GM12873 (cell line): ENCODE results near the gene MAEA.

Experiments used
- TF ChIP-seq, protein P1 (sequence below): IDR thresholded peaks from 2 replicates; pipeline ENCODE4 v1.5.1; 2012; ENCODE audit warnings: low read depth, mild to moderate bottlenecking, moderate library complexity, low read length, control low read depth; ENCODE audit not compliant: insufficient read depth; ENCODE audit errors: missing control alignments

MAEA gene

DNA sequence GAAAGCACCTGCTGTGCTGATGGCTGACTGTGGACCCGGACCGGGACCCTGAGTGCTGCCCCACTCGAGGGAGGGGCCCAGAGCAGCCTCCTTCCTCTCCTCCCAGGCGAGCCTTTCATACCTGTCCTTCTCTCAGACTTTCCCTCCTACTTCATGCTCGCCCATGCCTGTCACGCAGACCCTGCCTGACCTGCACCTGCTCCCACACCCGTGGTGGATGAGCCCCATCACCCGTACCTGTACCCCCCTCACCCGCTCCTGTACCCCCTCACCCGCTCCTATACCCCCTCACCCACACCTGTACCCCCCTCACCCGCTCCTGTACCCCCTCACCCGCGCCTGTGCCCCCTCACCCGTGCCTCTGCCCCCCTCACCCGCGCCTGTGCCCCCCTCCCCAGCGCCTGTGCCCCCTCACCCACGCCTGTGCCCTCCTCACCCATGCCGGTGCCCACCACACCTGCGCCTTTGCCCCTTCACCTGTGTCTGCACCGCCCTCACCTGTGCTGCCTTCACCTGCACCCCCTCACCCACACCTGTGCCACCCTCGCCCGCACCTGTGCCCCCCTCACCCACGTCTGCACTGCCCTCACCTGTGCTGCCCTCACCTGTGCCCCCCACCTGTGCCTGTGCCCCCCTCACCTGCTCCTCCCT lies 5.8 kb downstream of the MAEA start:
- TF ChIP-seq, protein P1, sequence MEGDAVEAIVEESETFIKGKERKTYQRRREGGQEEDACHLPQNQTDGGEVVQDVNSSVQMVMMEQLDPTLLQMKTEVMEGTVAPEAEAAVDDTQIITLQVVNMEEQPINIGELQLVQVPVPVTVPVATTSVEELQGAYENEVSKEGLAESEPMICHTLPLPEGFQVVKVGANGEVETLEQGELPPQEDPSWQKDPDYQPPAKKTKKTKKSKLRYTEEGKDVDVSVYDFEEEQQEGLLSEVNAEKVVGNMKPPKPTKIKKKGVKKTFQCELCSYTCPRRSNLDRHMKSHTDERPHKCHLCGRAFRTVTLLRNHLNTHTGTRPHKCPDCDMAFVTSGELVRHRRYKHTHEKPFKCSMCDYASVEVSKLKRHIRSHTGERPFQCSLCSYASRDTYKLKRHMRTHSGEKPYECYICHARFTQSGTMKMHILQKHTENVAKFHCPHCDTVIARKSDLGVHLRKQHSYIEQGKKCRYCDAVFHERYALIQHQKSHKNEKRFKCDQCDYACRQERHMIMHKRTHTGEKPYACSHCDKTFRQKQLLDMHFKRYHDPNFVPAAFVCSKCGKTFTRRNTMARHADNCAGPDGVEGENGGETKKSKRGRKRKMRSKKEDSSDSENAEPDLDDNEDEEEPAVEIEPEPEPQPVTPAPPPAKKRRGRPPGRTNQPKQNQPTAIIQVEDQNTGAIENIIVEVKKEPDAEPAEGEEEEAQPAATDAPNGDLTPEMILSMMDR: no peak

DNA sequence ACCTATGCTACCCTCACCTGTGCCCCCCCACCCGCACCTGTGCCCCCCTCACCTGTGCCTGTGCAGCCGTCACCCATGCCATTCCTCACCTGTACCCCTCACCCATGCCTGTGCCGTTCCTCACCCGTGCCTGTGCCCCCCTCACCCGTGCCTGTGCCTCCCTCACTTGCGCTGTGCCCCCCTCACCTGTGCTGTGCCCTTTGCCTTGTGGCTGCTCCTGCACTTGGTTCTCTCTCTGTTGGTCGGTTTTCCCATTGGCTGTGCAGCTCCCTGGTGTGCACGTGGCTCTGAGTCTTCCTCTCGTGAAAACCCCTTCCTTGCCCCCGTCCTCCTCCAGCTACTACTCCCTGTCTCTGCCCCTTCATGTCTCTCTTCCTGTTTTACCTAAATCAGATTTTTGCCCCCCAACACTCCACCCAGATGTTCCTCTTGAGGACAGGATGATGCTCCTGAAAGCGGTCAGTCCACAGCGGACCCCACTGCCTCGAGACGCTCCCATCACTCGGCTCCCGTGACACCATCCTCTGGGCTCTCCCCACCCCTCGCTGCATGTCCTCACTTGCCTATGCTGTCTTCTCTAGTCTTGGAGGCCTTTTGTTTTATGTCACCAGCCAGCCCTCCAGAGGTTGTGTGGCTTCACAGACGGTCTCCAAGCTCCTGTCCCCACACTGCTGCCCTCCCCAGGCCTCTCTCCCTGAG lies 6.8 kb downstream of the MAEA start:
- TF ChIP-seq, protein P1: no peak

DNA sequence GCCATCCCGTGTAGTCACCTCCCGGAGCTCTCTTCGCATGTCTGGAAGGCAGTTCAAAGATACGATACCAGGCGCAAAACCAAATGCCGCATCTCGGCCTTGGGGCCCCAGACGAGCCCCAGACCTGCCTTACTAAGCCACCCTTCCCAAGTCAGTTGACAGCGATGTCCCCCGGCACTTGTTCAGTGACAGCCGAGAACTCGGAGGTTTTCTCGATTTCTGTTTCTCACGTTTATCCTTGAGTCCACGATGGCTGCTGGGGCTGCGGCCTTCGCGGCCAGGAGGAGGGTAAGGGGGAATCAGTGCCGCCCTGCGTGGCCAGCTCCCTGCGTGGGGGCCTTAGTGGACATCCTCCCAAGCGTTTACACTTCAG lies 7.3 kb downstream of the MAEA start:
- TF ChIP-seq, protein P1: no peak

DNA sequence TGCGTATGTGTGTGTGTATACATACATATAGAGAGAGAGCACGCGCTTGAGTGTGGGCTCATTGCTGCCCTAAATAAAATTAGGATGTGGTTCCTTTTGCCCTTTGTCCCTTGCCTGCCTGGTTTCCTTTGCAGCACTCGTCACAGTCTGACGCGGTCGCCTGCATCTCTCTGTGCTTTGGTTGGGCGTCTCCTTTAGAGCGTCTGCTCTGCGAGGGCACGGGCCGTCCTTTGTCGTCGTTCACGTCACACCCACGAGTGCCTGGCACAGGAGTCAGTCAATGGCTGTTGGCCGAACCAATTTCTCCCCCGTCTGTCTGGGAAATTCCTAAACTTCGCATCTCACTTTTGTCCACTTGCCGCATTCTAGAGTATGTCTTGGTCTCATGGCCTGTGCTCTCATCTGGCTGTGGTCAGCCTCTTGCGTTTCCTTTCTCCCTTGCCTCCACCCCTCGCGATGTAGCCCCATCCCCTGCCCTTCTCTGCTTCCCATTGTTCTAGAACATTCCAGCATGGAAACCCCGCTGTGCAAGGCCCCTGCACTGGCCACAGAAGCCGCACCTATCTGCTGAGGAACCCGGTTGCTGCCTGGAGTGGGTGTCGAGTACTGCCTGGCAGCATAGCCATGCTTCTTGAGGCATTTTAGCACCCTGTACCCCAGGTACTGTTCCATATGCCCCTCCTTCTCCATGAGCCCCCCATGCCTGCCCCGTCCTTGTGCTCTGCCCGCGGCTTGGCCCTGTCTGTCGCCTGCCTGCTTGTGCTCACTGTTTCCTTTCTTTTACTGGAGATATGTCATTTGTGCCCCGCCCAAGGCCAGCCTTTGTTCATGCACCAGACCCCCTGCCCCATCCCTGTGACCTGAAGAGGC lies 8.0 kb downstream of the MAEA start:
- TF ChIP-seq, protein P1: no peak

DNA sequence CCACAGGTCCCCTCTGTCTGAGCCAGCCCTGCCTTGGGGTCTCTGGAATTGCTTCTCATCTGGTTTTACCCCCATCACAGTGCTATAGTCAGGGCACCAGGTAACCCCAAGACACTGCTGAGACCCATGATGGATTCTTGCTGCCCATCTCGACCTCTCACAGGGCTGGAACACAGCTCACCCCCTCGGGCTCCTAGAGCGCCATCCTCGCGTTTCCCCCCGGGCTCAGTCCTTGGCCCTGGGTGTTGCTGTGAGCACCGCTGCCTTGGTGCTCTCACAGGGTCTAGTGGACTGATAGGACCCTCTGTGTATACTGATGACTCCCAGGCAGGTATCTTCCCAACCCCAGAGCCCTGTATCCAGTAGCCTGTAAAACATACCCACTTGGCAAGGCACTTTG lies 8.8 kb downstream of the MAEA start:
- TF ChIP-seq, protein P1: no peak

DNA sequence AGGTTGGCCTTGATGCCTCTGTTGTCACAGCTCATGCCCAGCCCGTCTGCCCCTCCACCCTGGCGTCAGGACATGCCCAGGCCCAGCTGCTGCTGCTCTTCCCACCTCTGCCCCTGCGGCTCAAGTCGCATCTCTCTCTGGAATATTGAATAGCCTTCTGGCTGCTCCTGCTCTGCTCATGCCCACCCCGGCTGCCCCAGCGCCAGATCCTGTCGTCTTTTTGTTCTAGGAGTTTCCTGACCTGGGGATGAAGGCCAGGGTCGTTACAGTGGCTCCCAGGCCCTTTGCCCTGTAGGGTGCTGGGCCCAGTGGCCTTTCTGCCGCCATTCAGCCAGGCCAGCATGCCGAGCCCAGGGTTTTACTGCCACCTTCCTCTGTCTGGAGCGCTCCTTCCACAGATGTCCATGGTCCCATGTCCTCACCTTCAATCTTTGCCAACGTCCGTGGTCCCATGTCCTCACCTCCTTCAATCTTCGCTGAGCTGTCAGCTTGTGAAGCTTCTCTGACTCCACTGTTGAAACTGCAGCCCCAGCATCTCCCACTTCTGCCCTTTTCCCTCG lies 9.7 kb downstream of the MAEA start:
- TF ChIP-seq, protein P1: no peak
